ENCODE measurements around the gene HS1BP3. TPM values are rescaled to one million over a fixed set of nuclear protein-coding genes. Genes with fewer than 3 reads are reported as not detected.

HS1BP3 gene
- total RNA-seq, 4 donors from 2014 or later: 30.8 to 42.7 (median 41.7) TPM

GRCh38 chr2:20595439-20596192, 55.3 kb downstream of the HS1BP3 start:
- Histone ChIP-seq H3K4me1 (peaks cover 11 to 74% of the 10 kb centered on the region in 2 donors), H3K27ac (peak overlapping the region in 2 of 3 donors; percentile 61 to 75), H3K27me3 (no peaks in the 10 kb centered on the region), H3K9me3 (no peaks in the 10 kb centered on the region), H3K4me3 (replicated peaks in 1 of 3) (no peak overlapping the region), H3K36me3 (no peaks in the 10 kb centered on the region)
- 78 to 82% methylated on average over 10 to 12 of the region's 14 CpGs for WGBS, 2 donors
- intact Hi-C loops (cut with DNase I): no loop called here
- peak; percentile 1 to 4 for DNase-seq
- no peak for TF ChIP-seq POLR2A (IDR thresholded peaks at IDR 0.05)
- TF ChIP-seq CTCF (IDR thresholded peaks at IDR 0.05): no peak

GRCh38 chr2:20594957-20595356, 55.9 kb downstream of the HS1BP3 start:
- H3K9me3 ChIP-seq: no peaks in the 10 kb centered on the region
- H3K4me1 ChIP-seq: peaks cover 10 to 72% of the 10 kb centered on the region in 2 donors
- H3K27ac ChIP-seq: peak overlapping the region in 2 of 3 donors; percentile 61 to 75
- DNase-seq: peak; percentile 1
- intact Hi-C loops (cut with DNase I): no loop called here
- no peaks in the 10 kb centered on the region for H3K27me3 ChIP-seq
- no peaks in the 10 kb centered on the region for H3K36me3 ChIP-seq
- H3K4me3 ChIP-seq (replicated peaks in 1 of 3): no peak overlapping the region
- no peak for TF ChIP-seq CTCF (IDR thresholded peaks at IDR 0.05)
- no peak for TF ChIP-seq POLR2A (IDR thresholded peaks at IDR 0.05)
- 85 to 92% methylated on average over 8 of the region's 8 CpGs for WGBS, 2 donors

- 93% methylated on average over 5 to 6 of the region's 6 CpGs for WGBS, 2 donors
- Histone ChIP-seq H3K27ac (peak overlapping the region in 2 of 3 donors; percentile 52 to 75), H3K4me1 (peaks cover 5 to 72% of the 10 kb centered on the region in 2 donors), H3K9me3 (no peaks in the 10 kb centered on the region), H3K27me3 (no peaks in the 10 kb centered on the region), H3K4me3 (replicated peaks in 1 of 3) (no peak overlapping the region), H3K36me3 (no peaks in the 10 kb centered on the region)
- intact Hi-C loops (cut with DNase I): no loop called here
- DNase-seq: no peak
- no peak for TF ChIP-seq CTCF (IDR thresholded peaks at IDR 0.05)
- no peak for TF ChIP-seq POLR2A (IDR thresholded peaks at IDR 0.05)
These were observed 56.7 kb downstream of the HS1BP3 start for GRCh38 chr2:20594048-20594750.

GRCh38 chr2:20593072-20594034, 57.5 kb downstream of the HS1BP3 start:
- Histone ChIP-seq H3K4me1 (peaks cover 0 to 71% of the 10 kb centered on the region in 2 donors), H3K4me3 (replicated peaks in 1 of 3) (no peak overlapping the region), H3K9me3 (no peaks in the 10 kb centered on the region), H3K36me3 (no peaks in the 10 kb centered on the region), H3K27me3 (no peaks in the 10 kb centered on the region), H3K27ac (peak overlapping the region; percentile 14 to 75 (median 52))
- WGBS, 2 donors: 49 to 68% methylated on average over 17 of the region's 18 CpGs
- intact Hi-C loops (cut with DNase I): no loop called here
- peak; percentile 85 to 87 for DNase-seq
- no peak for TF ChIP-seq CTCF (IDR thresholded peaks at IDR 0.05)
- TF ChIP-seq POLR2A (IDR thresholded peaks at IDR 0.05): no peak

Data from thyroid gland (tissue), 4 donors.